ENCODE data around the gene CCDC80.
A peak's percentile ranks its signal among the peaks of the same experiment; 100 is the strongest.

CCDC80 gene

GRCh38 chr3:112649478-112649735, 8.5 kb upstream of the CCDC80 start:
- H3K27ac Mint-ChIP-seq, result no peak overlapping the region
- no peak for DNase-seq (ENCODE audit: low spot score in 2 of 2)
- H3K4me3 Mint-ChIP-seq, result no peak overlapping the region
- no peaks in the 10 kb centered on the region for H3K36me3 Mint-ChIP-seq
- peaks cover 4% of the 10 kb centered on the region for H3K27me3 Mint-ChIP-seq
- H3K4me1 Mint-ChIP-seq, result peaks cover 7% of the 10 kb centered on the region
- no peaks in the 10 kb centered on the region for H3K9me3 Mint-ChIP-seq
- ATAC-seq (ENCODE audit: low read depth), result no peak

- H3K27ac Mint-ChIP-seq, result no peak overlapping the region
- H3K36me3 Mint-ChIP-seq, result no peaks in the 10 kb centered on the region
- peaks cover 9% of the 10 kb centered on the region for H3K27me3 Mint-ChIP-seq
- H3K4me3 Mint-ChIP-seq, result no peak overlapping the region
- DNase-seq (ENCODE audit: low spot score in 2 of 2) (no peak), ATAC-seq (ENCODE audit: low read depth) (no peak)
- H3K4me1 Mint-ChIP-seq, result peaks cover 19% of the 10 kb centered on the region
- no peaks in the 10 kb centered on the region for H3K9me3 Mint-ChIP-seq
Measured at GRCh38 chr3:112647122-112647521, 6.2 kb upstream of the CCDC80 start.

- ATAC-seq (ENCODE audit: low read depth), result no peak
- DNase-seq (ENCODE audit: low spot score in 2 of 2), result no peak
- H3K27ac Mint-ChIP-seq, result no peak overlapping the region
- H3K4me3 Mint-ChIP-seq, result no peak overlapping the region
- peaks cover 19% of the 10 kb centered on the region for H3K4me1 Mint-ChIP-seq
- no peaks in the 10 kb centered on the region for H3K36me3 Mint-ChIP-seq
- H3K27me3 Mint-ChIP-seq, result peaks cover 11% of the 10 kb centered on the region
- H3K9me3 Mint-ChIP-seq, result no peaks in the 10 kb centered on the region
Measured at GRCh38 chr3:112646623-112647022, 5.7 kb upstream of the CCDC80 start.

- H3K36me3 Mint-ChIP-seq, result no peaks in the 10 kb centered on the region
- H3K27ac Mint-ChIP-seq, result no peak overlapping the region
- peaks cover 11% of the 10 kb centered on the region for H3K27me3 Mint-ChIP-seq
- H3K4me3 Mint-ChIP-seq, result no peak overlapping the region
- ATAC-seq (ENCODE audit: low read depth) (no peak), DNase-seq (ENCODE audit: low spot score in 2 of 2) (no peak)
- no peaks in the 10 kb centered on the region for H3K9me3 Mint-ChIP-seq
- peaks cover 17% of the 10 kb centered on the region for H3K4me1 Mint-ChIP-seq
Measured at GRCh38 chr3:112644453-112644852, 3.5 kb upstream of the CCDC80 start.

GRCh38 chr3:112643621-112644240, 2.8 kb upstream of the CCDC80 start:
- Mint-ChIP-seq H3K9me3 (no peaks in the 10 kb centered on the region), H3K4me1 (peaks cover 13% of the 10 kb centered on the region), H3K27me3 (peaks cover 11% of the 10 kb centered on the region), H3K36me3 (no peaks in the 10 kb centered on the region), H3K27ac (no peak overlapping the region), H3K4me3 (no peak overlapping the region)
- DNase-seq (ENCODE audit: low spot score in 2 of 2), result no peak
- ATAC-seq (ENCODE audit: low read depth), result no peak

GRCh38 chr3:112642912-112643506, 2.1 kb upstream of the CCDC80 start:
- DNase-seq (ENCODE audit: low spot score in 2 of 2) (peak; percentile 66 to 74), ATAC-seq (ENCODE audit: low read depth) (peak; percentile 100)
- Mint-ChIP-seq H3K4me3 (peak overlapping the region; percentile 65), H3K36me3 (no peaks in the 10 kb centered on the region), H3K9me3 (no peaks in the 10 kb centered on the region), H3K4me1 (peaks cover 12% of the 10 kb centered on the region), H3K27me3 (peaks cover 11% of the 10 kb centered on the region), H3K27ac (no peak overlapping the region)

GRCh38 chr3:112640276-112640929, 540 bp downstream of the CCDC80 start:
- no peak overlapping the region for H3K4me3 Mint-ChIP-seq
- peaks cover 7% of the 10 kb centered on the region for H3K27me3 Mint-ChIP-seq
- DNase-seq (ENCODE audit: low spot score in 2 of 2) (no peak), ATAC-seq (ENCODE audit: low read depth) (no peak)
- H3K9me3 Mint-ChIP-seq, result no peaks in the 10 kb centered on the region
- no peak overlapping the region for H3K27ac Mint-ChIP-seq
- H3K4me1 Mint-ChIP-seq, result peaks cover 12% of the 10 kb centered on the region
- no peaks in the 10 kb centered on the region for H3K36me3 Mint-ChIP-seq

GRCh38 chr3:112639455-112640225, 1.3 kb downstream of the CCDC80 start:
- H3K27ac Mint-ChIP-seq, result no peak overlapping the region
- no peaks in the 10 kb centered on the region for H3K9me3 Mint-ChIP-seq
- no peak for ATAC-seq (ENCODE audit: low read depth)
- peaks cover 7% of the 10 kb centered on the region for H3K27me3 Mint-ChIP-seq
- no peak for DNase-seq (ENCODE audit: low spot score in 2 of 2)
- H3K4me1 Mint-ChIP-seq, result peaks cover 12% of the 10 kb centered on the region
- no peaks in the 10 kb centered on the region for H3K36me3 Mint-ChIP-seq
- no peak overlapping the region for H3K4me3 Mint-ChIP-seq

- H3K27ac Mint-ChIP-seq, result no peak overlapping the region
- H3K4me1 Mint-ChIP-seq, result peaks cover 10% of the 10 kb centered on the region
- no peak for ATAC-seq (ENCODE audit: low read depth)
- H3K9me3 Mint-ChIP-seq, result no peaks in the 10 kb centered on the region
- no peak for DNase-seq (ENCODE audit: low spot score in 2 of 2)
- H3K36me3 Mint-ChIP-seq, result no peaks in the 10 kb centered on the region
- H3K4me3 Mint-ChIP-seq, result no peak overlapping the region
- peaks cover 7% of the 10 kb centered on the region for H3K27me3 Mint-ChIP-seq
Measured at GRCh38 chr3:112638327-112639020, 2.5 kb downstream of the CCDC80 start.

GRCh38 chr3:112637700-112638099, 3.2 kb downstream of the CCDC80 start:
- Mint-ChIP-seq H3K9me3 (no peaks in the 10 kb centered on the region), H3K27me3 (peaks cover 3% of the 10 kb centered on the region)
- no peak for ATAC-seq (ENCODE audit: low read depth)

GRCh38 chr3:112635674-112636073, 5.3 kb downstream of the CCDC80 start:
- H3K9me3 Mint-ChIP-seq, result no peaks in the 10 kb centered on the region
- no peaks in the 10 kb centered on the region for H3K27me3 Mint-ChIP-seq
- no peak for ATAC-seq (ENCODE audit: low read depth)

More at GRCh38 chr3:112637700-112638099, 3.2 kb downstream of the CCDC80 start:
- Mint-ChIP-seq H3K4me3 (no peak overlapping the region), H3K27ac (no peak overlapping the region), H3K4me1 (peaks cover 4% of the 10 kb centered on the region), H3K36me3 (no peaks in the 10 kb centered on the region)
- no peak for DNase-seq (ENCODE audit: low spot score in 2 of 2)

GRCh38 chr3:112634786-112635541, 6.0 kb downstream of the CCDC80 start:
- Mint-ChIP-seq H3K36me3 (no peaks in the 10 kb centered on the region), H3K9me3 (no peaks in the 10 kb centered on the region), H3K27me3 (no peaks in the 10 kb centered on the region), H3K4me3 (no peak overlapping the region), H3K4me1 (peaks cover 3% of the 10 kb centered on the region), H3K27ac (peak overlapping the region; percentile 36)
- ATAC-seq (ENCODE audit: low read depth) (peak; percentile 31), DNase-seq (ENCODE audit: low spot score in 2 of 2) (no peak)

More at GRCh38 chr3:112635674-112636073, 5.3 kb downstream of the CCDC80 start:
- H3K36me3 Mint-ChIP-seq, result no peaks in the 10 kb centered on the region
- peaks cover 3% of the 10 kb centered on the region for H3K4me1 Mint-ChIP-seq
- DNase-seq (ENCODE audit: low spot score in 2 of 2), result no peak
- peak overlapping the region; percentile 36 for H3K27ac Mint-ChIP-seq
- H3K4me3 Mint-ChIP-seq, result no peak overlapping the region

GRCh38 chr3:112633757-112634156, 7.2 kb downstream of the CCDC80 start:
- Mint-ChIP-seq H3K9me3 (no peaks in the 10 kb centered on the region), H3K4me3 (no peak overlapping the region), H3K27ac (no peak overlapping the region), H3K27me3 (no peaks in the 10 kb centered on the region), H3K36me3 (no peaks in the 10 kb centered on the region), H3K4me1 (peaks cover 3% of the 10 kb centered on the region)
- ATAC-seq (ENCODE audit: low read depth) (no peak), DNase-seq (ENCODE audit: low spot score in 2 of 2) (no peak)

All from memory B cell (primary cell).